Measurements from ENCODE around the gene NCBP2L.

The NCBP2L gene

GRCh38 chrX:107780525-107780924 lies 3.0 kb downstream of the NCBP2L start:
- Histone ChIP-seq H3K9ac (ENCODE audit: low read depth, low read length, poor library complexity, severe bottlenecking) (no peak overlapping the region), H3K9me2 (replicated peaks; ENCODE audit: low read depth, low read length) (no peaks in the 10 kb centered on the region), H2AFZ (ENCODE audit: low read length) (no peak overlapping the region), H3F3A (ENCODE audit: low read depth) (no peaks in the 10 kb centered on the region), H3K36me3 (ENCODE audit: insufficient read depth, low read length) (no peaks in the 10 kb centered on the region), H3K4me3 (ENCODE audit: low read length, poor library complexity, severe bottlenecking) (no peak overlapping the region), H3K4me2 (ENCODE audit: low read depth, low read length, poor library complexity, severe bottlenecking) (no peak overlapping the region), H3K79me2 (ENCODE audit: insufficient read depth, low read length) (peaks cover 7% of the 10 kb centered on the region), H3K4me1 (ENCODE audit: insufficient read depth, low read length, poor library complexity, severe bottlenecking) (peaks cover 8% of the 10 kb centered on the region), H4K20me1 (ENCODE audit: insufficient read depth, low read length, poor library complexity, severe bottlenecking) (no peaks in the 10 kb centered on the region), H3K9me3 (ENCODE audit: insufficient read depth, low read depth, low read length) (no peaks in the 10 kb centered on the region), H3K27me3 (ENCODE audit: insufficient read depth, low read length, poor library complexity, severe bottlenecking) (no peaks in the 10 kb centered on the region)
- TF ChIP-seq CTCF (conservative IDR thresholded peaks at IDR 0.05; ENCODE audit: low read length), result no peak
- TF ChIP-seq EZH2phosphoT487 (IDR thresholded peaks at IDR 0.05; ENCODE audit: borderline replicate concordance), result no peak

- H4K20me1 ChIP-seq (ENCODE audit: insufficient read depth, low read length, poor library complexity, severe bottlenecking), result no peaks in the 10 kb centered on the region
- H2AFZ ChIP-seq (ENCODE audit: low read length), result no peak overlapping the region
- no peaks in the 10 kb centered on the region for H3K9me3 ChIP-seq (ENCODE audit: insufficient read depth, low read depth, low read length)
- no peak overlapping the region for H3K4me2 ChIP-seq (ENCODE audit: low read depth, low read length, poor library complexity, severe bottlenecking)
- no peaks in the 10 kb centered on the region for H3K36me3 ChIP-seq (ENCODE audit: insufficient read depth, low read length)
- no peaks in the 10 kb centered on the region for H3K4me1 ChIP-seq (ENCODE audit: insufficient read depth, low read length, poor library complexity, severe bottlenecking)
- H3K4me3 ChIP-seq (ENCODE audit: low read length, poor library complexity, severe bottlenecking), result no peak overlapping the region
- no peaks in the 10 kb centered on the region for H3K9me2 ChIP-seq (replicated peaks; ENCODE audit: low read depth, low read length)
- H3K27me3 ChIP-seq (ENCODE audit: insufficient read depth, low read length, poor library complexity, severe bottlenecking), result no peaks in the 10 kb centered on the region
- H3F3A ChIP-seq (ENCODE audit: low read depth), result no peaks in the 10 kb centered on the region
- H3K9ac ChIP-seq (ENCODE audit: low read depth, low read length, poor library complexity, severe bottlenecking), result no peak overlapping the region
- TF ChIP-seq EZH2phosphoT487 (IDR thresholded peaks at IDR 0.05; ENCODE audit: borderline replicate concordance), result no peak
- no peak for TF ChIP-seq CTCF (conservative IDR thresholded peaks at IDR 0.05; ENCODE audit: low read length)
- H3K79me2 ChIP-seq (ENCODE audit: insufficient read depth, low read length), result no peaks in the 10 kb centered on the region
Measured at GRCh38 chrX:107787827-107788226, 10.3 kb downstream of the NCBP2L start.

DNA sequence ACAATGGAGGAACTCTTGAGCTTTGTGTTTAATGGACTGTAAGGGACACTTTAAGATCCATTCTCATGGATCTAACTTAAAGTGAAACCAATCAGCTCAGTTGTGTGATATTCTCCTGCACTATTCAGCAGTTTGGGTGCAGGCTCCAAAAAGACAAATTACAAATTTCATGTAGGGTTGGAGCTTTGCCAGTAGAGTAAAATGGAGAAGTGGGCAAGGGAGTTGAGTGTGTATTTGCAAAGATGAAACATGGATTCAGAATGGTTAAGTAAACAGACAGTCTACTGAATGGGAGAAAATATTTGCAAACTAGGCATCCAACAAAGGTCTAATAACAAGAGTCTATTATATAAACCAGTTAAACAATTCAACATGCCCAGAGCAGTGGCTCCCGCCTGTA lies 26.9 kb downstream of the NCBP2L start:
- no peaks in the 10 kb centered on the region for H3K27me3 ChIP-seq (ENCODE audit: insufficient read depth, low read length, poor library complexity, severe bottlenecking)
- no peaks in the 10 kb centered on the region for H4K20me1 ChIP-seq (ENCODE audit: insufficient read depth, low read length, poor library complexity, severe bottlenecking)
- no peak overlapping the region for H2AFZ ChIP-seq (ENCODE audit: low read length)
- TF ChIP-seq CTCF (conservative IDR thresholded peaks at IDR 0.05; ENCODE audit: low read length) (no peak), EZH2phosphoT487 (IDR thresholded peaks at IDR 0.05; ENCODE audit: borderline replicate concordance) (no peak)
- no peaks in the 10 kb centered on the region for H3K9me3 ChIP-seq (ENCODE audit: insufficient read depth, low read depth, low read length)
- H3K9me2 ChIP-seq (replicated peaks; ENCODE audit: low read depth, low read length), result no peaks in the 10 kb centered on the region
- H3K9ac ChIP-seq (ENCODE audit: low read depth, low read length, poor library complexity, severe bottlenecking), result no peak overlapping the region
- no peaks in the 10 kb centered on the region for H3K36me3 ChIP-seq (ENCODE audit: insufficient read depth, low read length)
- no peak overlapping the region for H3K4me2 ChIP-seq (ENCODE audit: low read depth, low read length, poor library complexity, severe bottlenecking)
- H3K79me2 ChIP-seq (ENCODE audit: insufficient read depth, low read length), result no peaks in the 10 kb centered on the region
- H3K4me1 ChIP-seq (ENCODE audit: insufficient read depth, low read length, poor library complexity, severe bottlenecking), result no peaks in the 10 kb centered on the region
- H3K4me3 ChIP-seq (ENCODE audit: low read length, poor library complexity, severe bottlenecking), result no peak overlapping the region
- no peaks in the 10 kb centered on the region for H3F3A ChIP-seq (ENCODE audit: low read depth)

All from Loucy (cell line).